Natural killer cell (primary cell): ENCODE results near the gene SLC17A9. TPM values are rescaled to one million over a fixed set of nuclear protein-coding genes. Genes with fewer than 3 reads are reported as not detected.
A peak's percentile ranks its signal among the peaks of the same experiment; 100 is the strongest.

Source experiments
- ATAC-seq, 3 donors: fragments of 150-1000 bp in 2 of 3; fragments of 200-7000 bp in 1 of 3; cut with Tn5 transposase; 1 replicate in 1 of 3; 2 replicates in 2 of 3; pipeline ENCODE4 v1.10.0; 2021; ENCODE audit warnings: mild to moderate bottlenecking in 2 of 3, moderate library complexity in 2 of 3
- DNase-seq, 2 donors: peaks; one replicate each; pipeline versions ENCODE4 v3.0.0 to v3.0.0-alpha.2; 2013 to 2021; ENCODE audit warnings: mixed read lengths in 1 of 2
- H3K27ac ChIP-seq: one replicate; pipeline ENCODE4 v1.5.1; 2013; ENCODE audit warnings: mild to moderate bottlenecking, low read length
- H3K27me3 ChIP-seq: one replicate; pipeline ENCODE4 v1.6.1; 2013; ENCODE audit warnings: low read length; ENCODE audit not compliant: control insufficient read depth, insufficient read depth
- H3K36me3 ChIP-seq: one replicate; pipeline ENCODE4 v1.6.1; 2013; ENCODE audit warnings: low read length; ENCODE audit not compliant: control insufficient read depth, insufficient read depth
- H3K4me1 ChIP-seq: one replicate; pipeline ENCODE4 v1.6.1; 2013; ENCODE audit warnings: low read length; ENCODE audit not compliant: control insufficient read depth, insufficient read depth
- H3K4me3 ChIP-seq: one replicate; pipeline ENCODE4 v1.5.1; 2013; ENCODE audit warnings: low read length
- H3K9me3 ChIP-seq: one replicate; pipeline ENCODE4 v1.6.1; 2013; ENCODE audit warnings: low read length; ENCODE audit not compliant: control insufficient read depth, insufficient read depth
- H3K27ac Mint-ChIP-seq, 2 donors: one replicate each; pipeline ENCODE4 v1.8.0; 2022; ENCODE audit warnings: mild to moderate bottlenecking in 2 of 2, mixed read lengths in 2 of 2, moderate library complexity in 1 of 2
- H3K27me3 Mint-ChIP-seq, 2 donors: one replicate each; pipeline ENCODE4 v1.8.0; 2022; ENCODE audit warnings: low read depth in 2 of 2, mixed read lengths in 2 of 2
- H3K36me3 Mint-ChIP-seq: one replicate; pipeline ENCODE4 v1.8.0; 2022; ENCODE audit warnings: mixed read lengths
- H3K4me1 Mint-ChIP-seq, 2 donors: one replicate each; pipeline ENCODE4 v1.8.0; 2022; ENCODE audit warnings: mixed read lengths in 2 of 2
- H3K4me3 Mint-ChIP-seq: one replicate; pipeline ENCODE4 v1.8.0; 2022; ENCODE audit warnings: mild to moderate bottlenecking, moderate library complexity, mixed read lengths
- H3K9me3 Mint-ChIP-seq, 2 donors: one replicate each; pipeline ENCODE4 v1.8.0; 2022; ENCODE audit warnings: mixed read lengths in 2 of 2
- CTCF ChIP-seq: fragments of 200-600 bp; IDR thresholded peaks from one replicate; pipeline ENCODE4 v1.8.0; 2022; ENCODE audit warnings: antibody characterized with exemption
- WGBS: methylation state at CpG from one replicate; pipeline ENCODE4 v1.1.7; 2013; ENCODE audit warnings: missing lambda C conversion rate; ENCODE audit not compliant: insufficient coverage; 5-methylcytosine and 5-hydroxymethylcytosine counted together
- intact Hi-C: fragments of 100-400 bp; cut with micrococcal nuclease; formaldehyde crosslinking; loops from one replicate; pipeline ENCODE4 v1.14.2; 2022
- total RNA-seq, 4 donors: library from RNA; stranded (reverse); fragments of 120-200 nt in 1 of 4; gene quantifications; one replicate each; pipeline versions ENCODE4 v1.2.3 to v1.2.4, GENCODE V29; 2013 to 2022

Gene SLC17A9
- total RNA-seq, 3 donors from 2014 or later (not counting 1 experiment from before 2014, with no cell fraction given): 22.3 to 24.0 (median 23.8) TPM

GRCh38 chr20:62929051-62929538 is 23.4 kb upstream of the SLC17A9 start:
- Mint-ChIP-seq H3K36me3 (no peaks in the 10 kb centered on the region), H3K27me3 (no peaks in the 10 kb centered on the region), H3K4me1 (peaks cover 39 to 52% of the 10 kb centered on the region in 2 donors), H3K27ac (peak overlapping the region; percentile 90 to 95), H3K4me3 (peak overlapping the region; percentile 94), H3K9me3 (no peaks in the 10 kb centered on the region)
- Histone ChIP-seq H3K27ac (peak overlapping the region; percentile 74), H3K4me3 (peak overlapping the region; percentile 73), H3K36me3 (no peaks in the 10 kb centered on the region), H3K4me1 (peaks cover 48% of the 10 kb centered on the region), H3K9me3 (no peaks in the 10 kb centered on the region), H3K27me3 (no peaks in the 10 kb centered on the region)
- ATAC-seq: peak; percentile 39 to 50 (median 41)
- intact Hi-C loops: loop anchor here (5.0 kb wide), 1 partner anchor 67 kb away; the partner anchor contains the start of gene TCFL5
- under 1% methylated on average over 44 of the region's 44 CpGs for WGBS
- TF ChIP-seq CTCF: no peak
- DNase-seq: peak; percentile 49 to 69

GRCh38 chr20:62931464-62931863 is 21.0 kb upstream of the SLC17A9 start:
- no peaks in the 10 kb centered on the region for H3K36me3 ChIP-seq
- H3K4me1 ChIP-seq: peaks cover 43% of the 10 kb centered on the region
- no peak for ATAC-seq
- no peak overlapping the region for H3K4me3 ChIP-seq
- peaks cover 24 to 35% of the 10 kb centered on the region in 2 donors for H3K4me1 Mint-ChIP-seq
- no peaks in the 10 kb centered on the region for H3K9me3 Mint-ChIP-seq
- intact Hi-C loops: loop anchor here (10.0 kb wide), 1 partner anchor 127 kb away; the partner anchor contains the start of gene OGFR
- H3K36me3 Mint-ChIP-seq: no peaks in the 10 kb centered on the region
- no peaks in the 10 kb centered on the region for H3K9me3 ChIP-seq
- no peak for TF ChIP-seq CTCF
- 71% methylated on average over 9 of the region's 9 CpGs for WGBS
- H3K27ac ChIP-seq: no peak overlapping the region
- H3K4me3 Mint-ChIP-seq: no peak overlapping the region
- H3K27ac Mint-ChIP-seq: peak overlapping the region in 1 of 2 donors; percentile 90
- H3K27me3 ChIP-seq: no peaks in the 10 kb centered on the region
- no peak for DNase-seq
- no peaks in the 10 kb centered on the region for H3K27me3 Mint-ChIP-seq

GRCh38 chr20:62933966-62934365 is 18.5 kb upstream of the SLC17A9 start:
- Histone ChIP-seq H3K9me3 (no peaks in the 10 kb centered on the region), H3K27me3 (no peaks in the 10 kb centered on the region), H3K27ac (no peak overlapping the region), H3K4me1 (peaks cover 31% of the 10 kb centered on the region), H3K4me3 (no peak overlapping the region), H3K36me3 (no peaks in the 10 kb centered on the region)
- Mint-ChIP-seq H3K4me1 (peaks cover 25% of the 10 kb centered on the region in 2 donors), H3K27me3 (no peaks in the 10 kb centered on the region), H3K36me3 (no peaks in the 10 kb centered on the region), H3K9me3 (no peaks in the 10 kb centered on the region), H3K27ac (no peak overlapping the region), H3K4me3 (no peak overlapping the region)
- WGBS: 52% methylated on average over 3 of the region's 3 CpGs
- intact Hi-C loops: loop anchor here (10.0 kb wide), 1 partner anchor 129 kb away; the partner anchor contains the start of gene OGFR
- DNase-seq (no peak), ATAC-seq (no peak)
- no peak for TF ChIP-seq CTCF
